HG03457 (cell line): Measurements from ENCODE around the gene C2CD5.
"Not testable (repeated sequence)": the region's sequence is repeated elsewhere in the genome, so short reads cannot be mapped to it uniquely, and the experiment has no call there.

Experiments
- ATAC-seq: cut with Tn5 transposase; IDR thresholded peaks from one replicate; pipeline ENCODE4 v1.9.1; 2021; ENCODE audit warnings: moderate number of reproducible peaks; ENCODE audit not compliant: unreplicated experiment

C2CD5 gene

DNA sequence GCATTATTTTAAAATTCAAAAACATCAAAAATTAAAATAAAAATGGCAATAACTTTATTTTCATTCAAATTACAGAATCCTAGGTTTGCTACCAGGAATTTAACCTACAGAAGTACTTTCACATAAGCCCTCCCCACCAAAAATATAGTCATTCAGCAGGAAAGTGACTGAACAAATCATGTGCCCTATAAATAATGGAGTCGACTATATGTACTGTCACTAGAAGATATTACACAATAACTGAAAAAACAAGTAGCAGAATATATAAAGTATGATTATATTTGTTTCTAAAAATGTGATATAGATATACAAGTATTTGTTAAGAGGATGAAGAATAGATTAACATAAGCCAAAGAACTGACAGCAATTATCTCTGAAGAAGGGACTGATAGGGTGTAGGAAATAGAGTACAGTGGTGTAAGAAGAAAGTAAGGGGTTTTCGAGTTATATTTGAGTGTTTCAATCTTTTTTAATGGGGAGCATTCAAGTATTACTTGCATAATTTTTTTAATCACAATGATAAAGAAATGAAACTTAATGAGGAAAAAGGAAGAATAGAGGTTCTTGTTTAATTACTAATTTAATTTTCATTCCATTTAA, 7.9 kb downstream of the C2CD5 start:
- no peak for ATAC-seq

DNA sequence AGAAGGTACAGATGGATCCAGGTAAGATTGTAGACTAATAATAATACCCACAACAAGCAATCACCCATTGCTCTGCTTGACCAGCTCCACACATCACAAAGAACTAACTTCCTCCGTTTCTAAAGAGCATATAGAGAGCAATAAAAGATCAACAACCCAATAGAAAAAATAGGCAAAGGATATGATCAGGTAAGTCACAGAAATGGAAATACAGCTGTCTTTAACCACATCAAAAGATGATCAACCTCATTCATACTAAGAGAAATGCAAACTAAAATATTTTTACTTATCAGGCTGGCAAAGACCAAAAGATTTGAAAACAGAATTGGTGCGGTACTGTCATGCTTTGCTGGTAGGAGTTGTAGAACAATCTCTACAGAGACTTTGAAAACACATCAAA, 8.9 kb downstream of the C2CD5 start:
- no peak for ATAC-seq

DNA sequence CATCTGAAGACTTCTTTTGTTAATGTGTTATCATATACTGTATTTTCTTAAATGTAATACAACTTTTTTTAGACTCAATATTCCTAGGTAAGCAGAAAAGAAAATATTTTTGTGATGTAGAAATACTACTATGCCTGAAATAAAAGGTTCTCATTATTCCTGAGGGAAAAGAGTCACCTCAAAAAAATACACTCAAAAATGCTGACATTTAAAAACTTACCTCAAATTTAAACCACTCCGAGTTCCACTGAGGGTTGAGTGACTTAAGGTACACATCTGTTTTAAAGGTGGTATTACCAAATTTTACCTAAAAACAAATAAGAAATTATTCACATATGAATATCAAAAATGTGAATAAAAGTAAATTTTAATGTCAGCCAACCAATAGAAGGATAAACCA, 9.3 kb downstream of the C2CD5 start:
- no peak for ATAC-seq

DNA sequence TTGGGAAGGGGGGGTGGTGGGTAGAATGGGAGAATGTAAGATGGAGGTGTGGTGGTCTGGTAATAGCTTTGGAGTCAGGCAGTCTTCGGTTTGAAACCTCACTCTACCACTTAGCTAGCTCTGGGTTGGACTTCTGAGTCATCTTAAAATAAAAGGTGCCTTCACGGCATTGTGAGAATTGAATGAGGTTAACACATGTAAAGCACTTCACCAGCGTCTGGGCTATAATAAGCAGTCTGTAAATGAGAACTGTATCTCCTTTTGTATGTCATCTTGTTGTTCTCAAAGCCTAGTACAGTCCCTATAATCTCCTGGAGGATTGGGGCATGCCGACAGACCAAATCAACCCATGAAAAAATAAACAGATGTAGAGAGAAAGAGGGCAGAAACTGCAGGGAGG, 11.2 kb downstream of the C2CD5 start:
- no peak for ATAC-seq

DNA sequence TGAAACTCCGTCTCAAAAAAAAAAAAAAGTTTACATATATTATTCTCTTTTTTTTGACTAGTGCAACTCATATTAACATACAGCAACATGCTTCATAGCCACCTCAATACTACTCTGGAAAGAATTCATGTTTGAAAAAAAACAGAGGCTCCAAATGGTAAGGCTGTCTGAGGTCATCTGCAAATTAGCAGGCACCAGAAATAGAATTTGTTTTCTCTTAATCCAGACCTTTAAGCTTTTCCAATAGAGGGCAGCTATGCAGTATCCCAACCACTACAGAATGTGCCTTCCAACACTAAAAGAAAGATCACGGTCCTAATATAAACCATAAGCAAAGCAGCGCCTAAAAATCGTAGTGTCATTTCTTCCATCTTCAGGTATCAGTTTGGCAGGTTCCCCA, 12.0 kb downstream of the C2CD5 start:
- no peak for ATAC-seq

DNA sequence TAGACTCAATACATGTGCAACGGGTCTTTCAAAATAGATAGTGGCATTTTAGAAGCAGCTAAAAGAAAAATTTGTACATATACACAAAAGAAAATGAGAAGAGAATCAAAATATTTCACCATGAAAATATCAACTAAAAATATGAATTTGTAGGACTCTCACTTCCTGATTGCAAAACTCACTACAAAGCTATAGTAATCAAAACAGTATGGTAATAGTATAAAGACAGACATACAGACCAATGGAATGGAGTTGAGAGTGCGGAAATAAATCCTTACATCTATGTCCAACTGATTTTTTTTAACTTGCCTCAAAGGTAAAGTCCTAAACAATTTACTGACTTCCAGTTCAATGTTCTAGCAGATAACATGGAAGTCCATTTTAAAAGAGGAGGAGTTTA, 13.1 kb downstream of the C2CD5 start:
- ATAC-seq: no peak

DNA sequence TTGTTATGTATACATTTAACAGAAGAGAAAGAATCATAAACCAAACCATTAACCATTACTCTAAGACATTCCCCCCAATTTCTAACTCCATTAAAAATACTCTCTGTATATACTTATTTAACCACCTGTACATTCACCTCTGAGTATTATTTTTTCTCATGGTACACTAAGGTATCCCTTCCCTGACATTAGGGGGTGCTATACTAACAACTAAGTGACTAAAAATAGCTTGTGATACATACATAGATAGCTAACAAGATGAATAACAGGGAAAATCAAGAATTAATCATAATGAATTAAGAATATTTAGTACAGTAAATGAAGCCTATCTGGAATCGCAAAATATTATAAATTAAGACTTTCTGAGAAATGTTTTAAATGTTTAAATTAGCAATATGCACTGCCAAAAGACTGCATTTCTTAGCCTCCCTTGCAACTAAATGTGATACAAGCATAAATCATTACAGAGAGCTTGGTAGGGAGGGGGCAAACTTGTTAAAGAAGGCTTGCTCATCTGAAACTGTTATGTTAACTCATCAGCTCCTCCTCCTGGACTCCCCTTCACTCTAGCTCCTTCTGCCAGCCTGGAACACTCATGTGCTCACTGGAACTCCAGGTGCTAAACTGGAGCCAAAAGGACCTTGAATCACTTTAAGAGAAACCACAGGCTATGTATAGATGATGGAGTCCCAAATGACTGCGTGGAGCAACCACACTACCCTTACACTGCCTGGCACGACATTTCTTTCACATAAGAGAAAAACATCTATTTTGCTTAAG, 14.9 kb downstream of the C2CD5 start:
- ATAC-seq: peak; percentile 70

DNA sequence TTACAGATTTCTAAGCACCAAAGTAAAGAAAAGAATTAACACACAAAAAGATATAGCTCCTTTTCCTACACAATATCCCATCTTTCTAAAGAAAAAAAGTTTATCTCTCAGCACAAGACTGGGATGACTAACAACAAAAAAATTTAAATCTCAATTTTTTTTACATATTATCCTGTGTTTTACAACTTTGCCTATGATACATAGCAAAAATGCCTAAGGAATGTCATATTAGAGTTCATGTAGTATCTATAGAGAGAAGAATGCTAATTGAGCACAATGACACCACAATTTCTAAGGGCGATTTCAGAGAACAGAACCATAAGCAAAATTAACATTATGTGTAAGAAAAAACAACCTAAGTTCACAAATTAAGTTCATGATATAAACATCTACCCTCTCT, 16.3 kb downstream of the C2CD5 start:
- no peak for ATAC-seq

DNA sequence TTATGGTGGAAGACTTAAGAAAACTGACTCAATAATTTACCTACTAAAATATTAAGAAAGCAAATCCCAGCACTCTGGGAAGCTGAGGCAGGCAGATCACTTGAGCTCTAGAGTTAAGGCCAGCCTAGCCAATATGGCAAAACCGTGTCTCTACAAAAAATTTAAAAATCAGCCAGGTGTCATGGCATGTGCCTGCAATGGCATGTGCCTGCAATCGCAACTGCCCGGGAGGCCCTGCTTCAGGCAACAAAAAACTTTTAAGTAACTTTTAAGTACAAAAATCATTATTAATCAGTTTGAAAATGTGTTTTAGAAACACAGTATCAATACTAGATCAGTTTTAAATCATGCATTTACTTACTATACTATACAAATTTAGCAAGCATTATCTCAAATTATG, 17.5 kb downstream of the C2CD5 start:
- ATAC-seq: no peak

DNA sequence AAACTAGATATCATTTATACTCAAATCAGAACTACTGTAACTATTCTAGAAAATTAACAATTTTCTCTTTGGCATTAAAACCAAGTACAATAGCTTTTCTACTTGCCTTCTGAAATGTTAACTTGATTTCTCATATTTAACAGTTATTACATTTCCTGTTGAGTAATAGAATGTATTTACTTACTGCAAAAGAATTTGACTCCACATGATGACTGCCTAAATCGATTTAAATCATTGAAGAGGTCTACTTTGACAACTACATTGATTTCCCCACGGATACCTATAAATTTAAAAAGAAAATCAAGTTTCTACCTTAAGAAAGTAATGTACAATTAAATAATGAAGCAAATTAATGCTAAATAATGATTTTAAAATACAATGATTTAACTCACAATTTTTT, 18.9 kb downstream of the C2CD5 start:
- ATAC-seq: no peak

DNA sequence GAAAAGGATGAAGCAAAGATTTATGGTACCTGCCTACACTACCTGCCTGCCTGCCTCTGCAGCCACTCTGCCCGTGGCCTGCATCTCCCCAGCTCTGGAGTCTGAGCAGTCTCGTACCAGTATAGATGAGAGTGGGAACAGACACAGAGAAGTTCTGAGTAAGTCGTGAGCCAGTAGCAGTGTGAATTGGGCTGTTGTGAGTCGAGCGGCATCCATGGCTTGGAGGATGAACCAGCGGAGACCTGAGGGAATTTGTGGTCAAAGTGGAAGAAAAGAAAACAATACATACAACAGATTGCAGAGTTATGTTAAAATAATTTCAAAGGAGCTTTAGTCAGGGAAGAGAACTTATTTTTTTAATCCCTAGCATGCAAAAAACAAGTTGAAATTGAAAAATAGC, 25.3 kb downstream of the C2CD5 start:
- no peak for ATAC-seq

DNA sequence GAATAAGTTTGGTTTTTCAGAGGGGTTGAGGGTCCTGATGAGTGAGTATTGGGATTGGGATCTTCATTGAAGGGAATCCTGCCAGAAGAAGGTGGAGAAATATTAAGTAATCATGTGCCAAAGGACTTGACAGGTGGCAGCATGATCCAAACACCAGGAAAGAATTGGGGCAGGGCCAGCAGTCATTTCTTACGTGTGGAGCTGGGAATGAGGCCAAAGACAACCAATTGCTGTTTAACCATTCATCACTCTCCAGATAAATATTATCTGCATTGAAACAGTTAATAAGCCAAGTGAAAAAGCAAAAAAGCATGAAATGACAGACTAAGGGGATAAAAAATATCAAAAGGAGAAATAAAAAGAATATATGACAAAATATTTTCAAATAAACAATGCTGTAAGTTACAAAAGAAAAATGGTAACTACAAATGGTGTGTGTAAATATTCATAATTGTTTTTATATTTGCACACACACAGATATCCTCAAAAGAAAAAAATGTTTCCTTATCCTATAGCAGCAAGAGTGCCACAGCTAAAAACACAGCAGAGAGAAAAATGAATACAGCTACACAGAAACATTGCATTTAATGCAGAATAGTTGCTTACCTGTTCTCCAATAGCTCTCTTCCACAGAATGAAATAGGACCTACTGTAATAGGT, 26.2 kb downstream of the C2CD5 start:
- no peak for ATAC-seq

DNA sequence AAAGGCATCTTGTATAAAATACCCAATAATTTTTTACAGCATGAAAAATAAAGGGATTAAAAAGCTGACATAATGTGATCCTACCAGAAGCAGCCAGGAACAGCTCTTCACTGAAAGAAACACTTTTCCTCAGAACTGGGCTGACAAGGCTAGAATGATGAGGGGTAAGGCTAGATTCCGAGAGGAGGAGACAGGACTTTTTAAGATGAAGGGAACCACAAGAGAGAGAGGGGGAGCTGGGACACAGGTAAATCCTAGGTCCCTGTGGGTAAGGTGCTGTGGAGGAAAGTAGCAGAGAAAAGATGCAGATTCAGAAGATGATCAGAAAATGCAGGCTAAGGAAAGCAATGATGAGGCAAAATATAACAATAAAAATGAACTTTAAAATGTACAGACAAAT, 29.5 kb downstream of the C2CD5 start:
- ATAC-seq: no peak

DNA sequence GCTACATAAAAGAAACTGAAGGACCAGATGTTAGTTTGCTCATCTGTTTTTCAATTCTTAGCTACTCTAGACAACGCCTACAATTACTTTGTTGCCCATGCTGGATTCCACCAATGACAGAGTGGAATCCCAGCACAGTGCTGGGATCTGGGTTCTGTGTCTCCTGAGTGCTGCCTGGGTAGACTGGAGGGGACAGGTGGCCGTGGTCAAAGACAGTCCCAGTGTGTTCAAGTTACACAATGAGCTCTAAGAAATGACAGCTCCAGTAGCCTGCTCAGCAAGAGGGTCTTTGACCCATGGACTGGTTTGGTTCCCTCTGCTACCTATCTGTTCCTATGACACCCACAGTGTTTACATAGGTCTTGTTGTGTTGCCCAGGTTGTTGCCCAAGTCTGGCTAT, 38.5 kb downstream of the C2CD5 start:
- no peak for ATAC-seq

DNA sequence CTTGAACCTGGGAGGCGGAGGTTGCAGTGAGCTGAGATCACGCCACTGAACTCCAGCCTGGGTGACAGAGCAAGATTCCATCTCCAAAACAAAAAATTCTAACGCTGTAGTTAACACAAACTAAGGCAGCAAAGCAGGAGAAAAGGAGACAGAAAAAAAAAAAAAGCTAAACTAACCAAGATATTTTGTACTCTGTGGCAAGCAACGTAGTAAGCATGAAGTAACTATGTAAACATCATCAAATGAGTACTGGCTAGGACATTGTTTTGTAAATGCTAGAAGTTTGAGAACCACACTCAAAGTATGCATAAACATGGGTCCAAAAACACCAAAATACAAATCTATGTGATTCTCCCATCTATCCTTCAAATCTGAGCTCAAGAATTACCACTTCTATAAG, 44.2 kb downstream of the C2CD5 start:
- ATAC-seq: no peak

DNA sequence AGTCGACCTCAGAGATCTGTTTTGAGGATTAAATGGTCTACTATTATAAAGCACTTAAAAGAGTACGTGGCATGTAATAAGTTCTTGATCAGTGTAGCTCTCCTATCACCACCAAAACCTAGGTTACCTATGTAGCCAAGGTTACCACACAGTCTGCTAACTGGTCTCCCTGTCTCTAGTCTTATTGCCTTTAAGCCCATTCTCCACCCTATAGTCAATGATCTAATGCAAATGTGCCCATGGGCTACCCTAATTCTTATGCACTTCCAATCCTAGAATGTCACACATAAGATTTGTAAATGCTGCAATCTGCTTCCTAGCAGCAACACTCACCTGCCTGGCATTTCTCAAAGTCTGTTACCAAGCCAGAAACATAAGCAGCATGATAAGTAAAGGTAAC, 44.9 kb downstream of the C2CD5 start:
- no peak for ATAC-seq

DNA sequence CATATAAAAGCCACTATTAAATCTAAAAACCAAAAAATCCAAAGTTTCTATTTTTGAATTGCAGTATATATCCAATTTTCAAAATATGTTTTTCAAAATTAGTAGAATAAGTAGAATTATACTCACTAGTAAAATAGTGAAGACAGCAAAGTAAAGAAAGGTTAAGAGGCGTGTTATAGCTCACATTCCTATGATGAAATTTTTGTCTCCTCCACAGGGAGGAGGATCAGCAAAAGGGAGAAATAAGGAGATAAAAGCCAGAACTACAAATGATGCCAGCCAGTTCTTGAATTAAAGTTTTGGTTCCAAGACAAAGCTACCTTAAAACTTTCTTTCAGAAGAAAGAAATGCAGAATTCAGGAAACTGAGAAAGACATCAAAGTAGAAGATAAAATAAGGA, 50.0 kb downstream of the C2CD5 start:
- no peak for ATAC-seq

DNA sequence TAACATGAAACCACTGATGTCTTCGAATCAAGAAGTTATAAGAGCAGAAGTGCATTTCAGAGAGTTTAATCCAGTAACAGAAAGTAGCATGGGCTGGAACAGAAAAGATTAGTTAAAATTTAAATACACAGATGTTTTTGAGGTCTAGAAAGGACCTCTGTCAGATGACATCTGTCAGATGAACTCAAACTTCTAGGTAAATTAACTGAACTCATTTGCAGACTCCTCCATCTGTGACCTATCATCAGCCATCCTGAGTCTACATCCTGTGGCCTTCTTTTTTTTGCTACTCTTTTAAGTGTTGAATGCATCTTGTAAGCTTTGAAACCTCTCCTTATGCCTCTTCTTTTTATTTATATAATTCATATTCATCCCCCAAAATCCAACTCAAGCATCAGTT, 53.3 kb downstream of the C2CD5 start:
- no peak for ATAC-seq

DNA sequence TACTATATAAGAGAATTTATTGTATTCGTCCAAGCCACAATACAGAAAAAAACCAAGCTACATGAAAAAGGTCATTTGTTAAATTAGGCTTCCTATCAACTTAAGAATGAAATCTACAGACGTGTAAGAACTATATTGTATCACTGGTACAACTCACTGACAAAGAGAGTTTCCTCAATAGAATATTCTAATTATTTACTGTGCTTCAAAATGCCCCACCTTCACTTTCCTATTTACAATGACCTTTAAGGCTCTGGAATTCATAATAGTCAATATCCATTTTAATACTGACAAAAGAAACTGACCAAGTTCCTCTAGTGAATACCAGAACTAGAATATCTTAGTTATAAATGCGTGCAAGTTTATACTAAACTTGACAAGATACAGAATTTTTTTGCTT, 55.9 kb downstream of the C2CD5 start:
- ATAC-seq: no peak

DNA sequence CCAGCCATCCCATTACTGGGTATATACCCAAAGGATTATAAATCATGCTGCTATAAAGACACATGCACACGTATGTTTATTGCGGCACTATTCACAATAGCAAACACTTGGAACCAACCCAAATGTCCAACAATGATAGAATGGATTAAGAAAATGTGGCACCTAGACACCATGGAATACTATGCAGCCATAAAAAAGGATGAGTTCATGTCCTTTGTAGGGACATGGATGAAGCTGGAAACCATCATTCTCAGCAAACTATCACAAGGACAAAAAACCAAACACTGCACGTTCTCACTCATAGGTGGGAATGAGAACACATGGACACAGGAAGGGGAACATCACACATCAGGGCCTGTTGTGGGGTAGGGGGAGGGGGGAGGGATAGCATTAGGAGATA, 56.7 kb downstream of the C2CD5 start:
- not testable (repeated sequence) for ATAC-seq

DNA sequence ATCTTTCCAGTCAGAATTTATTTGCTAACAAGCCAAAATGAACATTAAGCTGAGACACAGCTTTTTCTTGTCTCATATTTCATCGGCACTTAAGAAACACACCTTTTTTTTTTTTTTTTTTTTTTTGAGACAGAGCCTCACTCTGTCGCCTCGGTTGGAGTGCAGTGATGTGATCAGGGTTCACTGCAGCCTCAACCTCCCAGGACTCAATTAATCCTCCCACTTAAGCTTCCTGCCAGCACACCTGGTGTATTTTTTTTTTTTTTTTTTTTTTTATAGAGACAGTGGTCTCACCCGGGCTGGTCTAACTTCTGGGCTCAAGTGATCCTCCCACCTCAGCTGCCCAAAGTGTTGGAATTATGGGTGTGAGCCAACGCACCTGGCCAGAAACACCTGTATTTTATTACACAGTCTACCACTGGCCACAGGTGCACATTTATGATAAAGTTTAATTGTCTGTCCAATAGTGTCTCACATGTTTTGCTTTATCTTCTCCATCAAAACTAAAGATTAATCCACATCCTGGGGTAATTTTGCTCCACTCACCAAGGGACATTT, 62.7 kb downstream of the C2CD5 start:
- ATAC-seq: no peak

DNA sequence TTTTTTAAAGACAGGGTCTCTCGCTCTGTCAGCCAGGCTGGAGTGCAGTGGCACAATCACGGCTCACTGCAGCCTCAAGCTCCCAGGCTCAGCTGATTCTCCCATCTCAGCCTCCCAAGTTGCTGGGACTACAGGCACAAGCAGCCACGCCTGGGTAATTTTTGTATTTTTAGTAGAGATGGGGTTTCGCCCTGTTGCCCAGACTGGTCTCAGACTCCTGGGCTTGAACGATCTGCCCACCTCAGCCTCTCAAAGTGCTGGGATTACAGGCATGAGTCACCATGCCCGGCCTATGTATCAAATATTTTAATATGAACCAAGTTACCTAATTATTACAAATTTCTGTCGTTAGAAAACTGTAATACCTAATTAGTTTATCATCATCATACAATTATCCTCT, 63.5 kb downstream of the C2CD5 start:
- not testable (repeated sequence) for ATAC-seq
